ENCODE data around the gene PPIP5K2. TPM values are rescaled to one million over a fixed set of nuclear protein-coding genes. Genes with fewer than 3 reads are reported as not detected.
A peak's percentile ranks its signal among the peaks of the same experiment; 100 is the strongest.
"Not testable (repeated sequence)": the region's sequence is repeated elsewhere in the genome, so short reads cannot be mapped to it uniquely, and the experiment has no call there.

The PPIP5K2 gene
- total RNA-seq, 4 donors from 2014 or later = 21.0 to 57.0 (median 27.0) TPM

DNA sequence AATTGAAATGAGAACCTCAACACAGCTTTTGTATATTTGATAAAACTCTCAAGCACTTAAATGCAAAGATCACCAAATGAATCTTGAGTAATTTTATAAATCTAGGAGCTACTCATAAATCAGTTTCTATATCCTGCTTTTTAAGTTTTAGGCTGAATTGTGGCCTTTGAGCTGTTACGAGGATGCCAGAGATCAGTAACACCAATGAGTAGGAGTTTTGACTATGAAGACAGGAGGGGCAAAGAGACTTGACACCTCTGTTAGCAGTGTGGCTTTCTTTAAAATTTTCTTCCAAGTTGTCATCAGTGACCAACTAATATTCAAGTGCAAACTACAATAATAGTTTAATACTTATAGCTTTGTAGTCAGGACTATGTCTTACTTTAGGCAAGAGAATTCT lies 12.6 kb downstream of the PPIP5K2 start:
- no peak overlapping the region for H3K27ac ChIP-seq
- no peak for DNase-seq (ENCODE audit: low spot score in 2 of 2)
- no peaks in the 10 kb centered on the region for H3K9me3 ChIP-seq
- H3K27me3 ChIP-seq = no peaks in the 10 kb centered on the region
- 88% methylated on average over 1 of the region's 1 CpG for WGBS
- peaks cover 15% of the 10 kb centered on the region for H3K36me3 ChIP-seq
- no peaks in the 10 kb centered on the region for H3K4me1 ChIP-seq
- no peak for TF ChIP-seq POLR2A (IDR thresholded peaks at IDR 0.05)
- TF ChIP-seq, protein P1, sequence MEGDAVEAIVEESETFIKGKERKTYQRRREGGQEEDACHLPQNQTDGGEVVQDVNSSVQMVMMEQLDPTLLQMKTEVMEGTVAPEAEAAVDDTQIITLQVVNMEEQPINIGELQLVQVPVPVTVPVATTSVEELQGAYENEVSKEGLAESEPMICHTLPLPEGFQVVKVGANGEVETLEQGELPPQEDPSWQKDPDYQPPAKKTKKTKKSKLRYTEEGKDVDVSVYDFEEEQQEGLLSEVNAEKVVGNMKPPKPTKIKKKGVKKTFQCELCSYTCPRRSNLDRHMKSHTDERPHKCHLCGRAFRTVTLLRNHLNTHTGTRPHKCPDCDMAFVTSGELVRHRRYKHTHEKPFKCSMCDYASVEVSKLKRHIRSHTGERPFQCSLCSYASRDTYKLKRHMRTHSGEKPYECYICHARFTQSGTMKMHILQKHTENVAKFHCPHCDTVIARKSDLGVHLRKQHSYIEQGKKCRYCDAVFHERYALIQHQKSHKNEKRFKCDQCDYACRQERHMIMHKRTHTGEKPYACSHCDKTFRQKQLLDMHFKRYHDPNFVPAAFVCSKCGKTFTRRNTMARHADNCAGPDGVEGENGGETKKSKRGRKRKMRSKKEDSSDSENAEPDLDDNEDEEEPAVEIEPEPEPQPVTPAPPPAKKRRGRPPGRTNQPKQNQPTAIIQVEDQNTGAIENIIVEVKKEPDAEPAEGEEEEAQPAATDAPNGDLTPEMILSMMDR (IDR thresholded peaks at IDR 0.05) = no peak
- no peak for TF ChIP-seq POLR2AphosphoS5 (IDR thresholded peaks at IDR 0.05)
- no peak for TF ChIP-seq EP300 (IDR thresholded peaks at IDR 0.05)
- H3K4me3 ChIP-seq = no peak overlapping the region

DNA sequence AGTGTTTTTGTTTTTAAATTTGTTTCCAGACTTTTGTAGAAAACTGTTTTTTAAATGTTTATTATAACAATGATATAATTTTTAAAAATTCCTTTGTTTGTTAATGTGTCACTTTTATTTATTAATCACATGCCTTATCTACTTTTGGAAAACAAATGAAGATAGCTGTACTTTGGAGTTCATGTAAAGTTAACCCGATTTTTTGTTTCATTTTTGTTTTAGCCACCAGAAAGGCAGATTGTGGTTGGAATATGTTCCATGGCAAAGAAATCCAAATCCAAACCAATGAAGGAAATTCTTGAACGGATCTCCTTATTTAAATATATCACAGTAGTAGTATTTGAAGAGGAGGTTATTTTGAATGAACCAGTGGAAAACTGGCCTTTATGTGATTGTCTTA lies 13.1 kb downstream of the PPIP5K2 start:
- Histone ChIP-seq H3K36me3 (peaks cover 15% of the 10 kb centered on the region), H3K4me1 (no peaks in the 10 kb centered on the region), H3K9me3 (no peaks in the 10 kb centered on the region), H3K27me3 (no peaks in the 10 kb centered on the region), H3K4me3 (no peak overlapping the region), H3K27ac (no peak overlapping the region)
- DNase-seq (ENCODE audit: low spot score in 2 of 2) = no peak
- 84% methylated on average over 2 of the region's 2 CpGs for WGBS
- TF ChIP-seq POLR2A (IDR thresholded peaks at IDR 0.05) (no peak), POLR2AphosphoS5 (IDR thresholded peaks at IDR 0.05) (no peak), EP300 (IDR thresholded peaks at IDR 0.05) (no peak)
- TF ChIP-seq, protein P1 (IDR thresholded peaks at IDR 0.05) = no peak

DNA sequence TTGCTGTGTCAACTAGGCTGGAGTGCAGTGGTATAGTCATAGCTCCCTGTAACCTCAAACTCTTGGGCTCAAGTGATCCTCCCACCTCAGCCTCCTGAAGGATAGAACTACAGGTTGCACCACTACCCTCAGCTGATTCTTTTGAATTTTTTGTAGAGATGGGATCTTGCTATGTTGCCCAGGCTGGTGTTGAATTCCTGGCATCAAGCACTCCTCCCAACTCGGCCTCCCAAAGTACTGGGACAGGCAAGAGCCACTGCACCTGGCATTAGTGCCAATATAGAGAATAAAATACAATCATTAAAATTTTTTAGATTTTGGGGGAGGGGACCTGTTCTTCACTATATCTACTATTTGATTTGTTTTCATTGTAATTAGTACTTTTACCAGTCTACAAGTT lies 15.4 kb downstream of the PPIP5K2 start:
- Histone ChIP-seq H3K27ac (no peak overlapping the region), H3K27me3 (no peaks in the 10 kb centered on the region), H3K4me1 (no peaks in the 10 kb centered on the region), H3K36me3 (peaks cover 24% of the 10 kb centered on the region), H3K4me3 (no peak overlapping the region), H3K9me3 (no peaks in the 10 kb centered on the region)
- 96% methylated on average over 1 of the region's 1 CpG for WGBS
- DNase-seq (ENCODE audit: low spot score in 2 of 2) = no peak
- TF ChIP-seq, protein P1 (IDR thresholded peaks at IDR 0.05) = no peak
- TF ChIP-seq POLR2AphosphoS5 (IDR thresholded peaks at IDR 0.05) = no peak
- no peak for TF ChIP-seq POLR2A (IDR thresholded peaks at IDR 0.05)
- no peak for TF ChIP-seq EP300 (IDR thresholded peaks at IDR 0.05)

DNA sequence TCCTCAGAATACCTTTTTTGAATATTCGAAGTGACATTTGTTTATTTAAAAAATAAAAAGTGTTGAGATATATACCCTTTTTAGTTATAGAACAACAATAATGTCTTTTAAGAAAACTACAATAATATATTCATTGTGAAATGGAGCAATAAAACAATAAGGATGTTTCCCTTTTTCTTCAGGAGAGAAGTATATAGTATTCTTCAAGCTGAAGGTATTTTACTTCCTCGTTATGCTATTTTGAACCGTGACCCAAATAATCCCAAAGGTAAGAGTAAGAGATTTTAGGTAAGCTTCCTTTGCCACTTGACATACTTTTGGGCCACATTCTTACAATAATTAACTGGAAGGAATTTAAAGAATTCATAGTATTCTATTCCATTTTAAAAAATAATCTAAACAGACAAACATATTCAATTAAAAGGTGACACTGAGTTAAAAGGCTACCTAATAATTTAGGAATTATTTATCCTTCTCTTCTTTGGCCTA lies 18.1 kb downstream of the PPIP5K2 start:
- Histone ChIP-seq H3K27me3 (no peaks in the 10 kb centered on the region), H3K4me3 (no peak overlapping the region), H3K36me3 (peaks cover 29% of the 10 kb centered on the region), H3K27ac (no peak overlapping the region), H3K9me3 (no peaks in the 10 kb centered on the region), H3K4me1 (no peaks in the 10 kb centered on the region)
- TF ChIP-seq, protein P1 (IDR thresholded peaks at IDR 0.05) = no peak
- no peak for TF ChIP-seq POLR2AphosphoS5 (IDR thresholded peaks at IDR 0.05)
- TF ChIP-seq POLR2A (IDR thresholded peaks at IDR 0.05) = no peak
- TF ChIP-seq EP300 (IDR thresholded peaks at IDR 0.05) = no peak
- WGBS = 95% methylated on average over 3 of the region's 3 CpGs
- no peak for DNase-seq (ENCODE audit: low spot score in 2 of 2)

DNA sequence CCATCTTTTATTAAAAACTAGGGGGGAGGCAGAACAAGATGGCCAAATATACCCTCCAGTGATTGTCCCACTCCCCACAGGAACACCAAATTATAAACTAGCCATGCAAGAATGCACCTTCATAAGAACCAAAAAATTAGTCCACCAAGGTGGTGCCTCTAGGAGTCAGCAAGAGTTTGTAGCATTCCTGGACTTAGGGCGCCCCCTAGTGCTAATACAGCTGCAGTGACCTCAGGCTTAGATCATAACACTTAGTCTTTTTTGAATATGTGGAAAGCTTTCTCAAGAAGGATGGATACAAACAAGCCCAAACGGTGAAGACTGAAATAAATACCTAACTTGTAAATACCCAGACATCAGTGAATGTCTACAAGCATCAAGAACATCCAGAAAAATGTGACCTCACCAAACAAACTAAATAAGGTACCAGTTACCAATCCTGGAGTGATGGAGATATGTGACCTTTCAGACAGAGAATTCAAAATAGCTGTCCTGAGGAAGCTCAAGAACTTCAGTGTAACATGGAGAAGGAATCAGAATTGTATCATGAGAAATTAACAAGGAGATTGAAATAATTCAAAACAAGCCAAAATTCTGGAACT lies 19.3 kb downstream of the PPIP5K2 start:
- TF ChIP-seq POLR2A (IDR thresholded peaks at IDR 0.05) = no peak
- TF ChIP-seq, protein P1 (IDR thresholded peaks at IDR 0.05) = peak; percentile 82
- DNase-seq (ENCODE audit: low spot score in 2 of 2) = peak; percentile 73 to 84
- Histone ChIP-seq H3K36me3 (peaks cover 29% of the 10 kb centered on the region), H3K27me3 (no peaks in the 10 kb centered on the region), H3K4me1 (no peaks in the 10 kb centered on the region), H3K27ac (no peak overlapping the region), H3K9me3 (no peaks in the 10 kb centered on the region), H3K4me3 (no peak overlapping the region)
- WGBS = 4% methylated on average over 2 of the region's 2 CpGs

DNA sequence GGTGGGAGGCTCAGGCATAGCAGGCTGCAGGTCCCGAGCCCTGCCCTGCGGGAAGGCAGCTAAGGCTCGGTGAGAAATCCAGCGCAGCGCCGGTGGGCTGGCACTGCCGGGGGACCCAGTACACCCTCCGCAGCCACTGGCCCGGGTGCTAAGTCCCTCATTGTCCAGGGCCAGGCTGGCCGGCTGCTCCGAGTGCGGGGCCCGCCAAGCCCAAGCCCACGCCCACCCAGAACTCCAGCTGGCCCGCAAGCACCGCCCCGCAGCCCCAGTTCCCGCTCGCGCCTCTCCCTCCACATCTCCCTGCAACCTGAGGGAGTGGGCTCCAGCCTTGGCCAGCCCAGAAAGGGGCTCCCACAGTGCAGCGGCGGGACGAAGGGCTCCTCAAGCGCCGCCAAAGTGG lies 22.0 kb downstream of the PPIP5K2 start:
- not testable (repeated sequence) for H3K4me3 ChIP-seq; H3K27me3 ChIP-seq; DNase-seq (ENCODE audit: low spot score in 2 of 2); H3K9me3 ChIP-seq; H3K27ac ChIP-seq; H3K4me1 ChIP-seq
- peaks cover 14% of the 10 kb centered on the region for H3K36me3 ChIP-seq
- WGBS = 100% methylated on average over 8 of the region's 25 CpGs

Data from suprapubic skin (tissue), 4 donors.